Thoracic aorta (tissue), 2 donors: ENCODE results near the gene DYRK1B. TPM values are rescaled to one million over a fixed set of nuclear protein-coding genes. Genes with fewer than 3 reads are reported as not detected.
"Not testable (repeated sequence)": the region's sequence is repeated elsewhere in the genome, so short reads cannot be mapped to it uniquely, and the experiment has no call there.

Experiments
- ATAC-seq: fragments of 150-250 bp; one replicate; pipeline ENCODE4 v1.8.0; 2017; ENCODE audit warnings: low read depth; ENCODE audit not compliant: insufficient number of reproducible peaks, low FRiP score
- DNase-seq: peaks from one replicate; pipeline ENCODE4 v3.0.0-alpha.2; 2020; ENCODE audit warnings: low spot score
- H3K27ac ChIP-seq, 2 donors: fragments of 200-600 bp; sonication (generic); 1 replicate in 1 of 2; 2 replicates in 1 of 2; pipeline ENCODE4 v1.5.1; 2016; ENCODE audit warnings: mild to moderate bottlenecking in 2 of 2, moderate library complexity in 2 of 2
- H3K27me3 ChIP-seq: fragments of 200-600 bp; sonication (generic); replicated peaks from 2 replicates; pipeline ENCODE4 v1.6.0; 2016; ENCODE audit warnings: mild to moderate bottlenecking; ENCODE audit not compliant: insufficient read depth
- H3K36me3 ChIP-seq: fragments of 200-600 bp; sonication (generic); one replicate; pipeline ENCODE4 v1.5.1; 2016
- H3K4me1 ChIP-seq, 2 donors: fragments of 200-600 bp; sonication (generic); 1 replicate in 1 of 2; 2 replicates in 1 of 2; pipeline versions ENCODE4 v1.5.1 to v1.6.0; 2016; ENCODE audit warnings: low read depth in 2 of 2, mild to moderate bottlenecking in 1 of 2; ENCODE audit not compliant: control insufficient read depth in 1 of 2
- H3K4me3 ChIP-seq: fragments of 200-600 bp; sonication (generic); 2 replicates; pipeline ENCODE4 v1.5.1; 2016; ENCODE audit warnings: mild to moderate bottlenecking
- H3K9me3 ChIP-seq: fragments of 200-600 bp; sonication (generic); 2 replicates; pipeline ENCODE4 v1.5.1; 2016
- total RNA-seq, 2 donors: library from RNA; depleted of rRNA; stranded (reverse); fragments of >200 nt; gene quantifications; one replicate each; pipeline versions ENCODE4 v1.1.0 to v1.2.3, GENCODE V29; 2016
- TF ChIP-seq, protein P1 (sequence below): fragments of 200-600 bp; sonication (generic); IDR thresholded peaks from one replicate; pipeline ENCODE4 v1.5.1; 2019; ENCODE audit warnings: antibody characterized with exemption

DYRK1B gene
- total RNA-seq, 2 donors from 2014 or later, result 8.9 to 10.2 TPM

DNA sequence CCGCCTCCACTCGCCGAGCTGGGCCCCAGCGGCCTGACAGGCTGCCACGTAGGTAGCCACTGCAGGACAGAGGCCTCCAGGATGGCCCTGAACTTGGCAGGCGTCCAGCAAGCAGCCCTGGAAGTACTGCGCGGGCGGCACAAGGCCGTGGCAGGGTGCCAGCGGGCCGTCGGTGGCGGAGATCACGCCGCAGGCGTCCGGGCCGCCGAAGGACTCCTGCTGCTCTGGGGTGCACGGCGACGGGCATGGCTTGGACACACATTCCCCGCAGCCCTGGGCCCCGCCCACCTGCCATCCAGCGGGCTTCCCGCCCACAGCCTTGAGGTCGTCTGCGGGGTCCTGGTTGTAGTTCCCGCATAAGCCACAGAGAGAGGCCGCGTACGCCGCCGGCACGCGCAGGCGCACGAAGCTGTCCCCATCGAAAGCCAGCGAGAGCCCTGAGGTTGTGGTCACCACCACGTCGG lies 41.5 kb upstream of the DYRK1B start:
- not testable (repeated sequence) for H3K4me3 ChIP-seq, H3K4me1 ChIP-seq, DNase-seq, H3K9me3 ChIP-seq, ATAC-seq, H3K36me3 ChIP-seq, H3K27ac ChIP-seq, H3K27me3 ChIP-seq

GRCh38 chr19:39874404-39874803 lies 40.4 kb upstream of the DYRK1B start:
- Histone ChIP-seq H3K4me1 (no peaks in the 10 kb centered on the region), H3K4me3 (no peak overlapping the region), H3K27me3 (no peaks in the 10 kb centered on the region), H3K9me3 (no peaks in the 10 kb centered on the region), H3K27ac (no peak overlapping the region), H3K36me3 (no peaks in the 10 kb centered on the region)
- TF ChIP-seq, protein P1, sequence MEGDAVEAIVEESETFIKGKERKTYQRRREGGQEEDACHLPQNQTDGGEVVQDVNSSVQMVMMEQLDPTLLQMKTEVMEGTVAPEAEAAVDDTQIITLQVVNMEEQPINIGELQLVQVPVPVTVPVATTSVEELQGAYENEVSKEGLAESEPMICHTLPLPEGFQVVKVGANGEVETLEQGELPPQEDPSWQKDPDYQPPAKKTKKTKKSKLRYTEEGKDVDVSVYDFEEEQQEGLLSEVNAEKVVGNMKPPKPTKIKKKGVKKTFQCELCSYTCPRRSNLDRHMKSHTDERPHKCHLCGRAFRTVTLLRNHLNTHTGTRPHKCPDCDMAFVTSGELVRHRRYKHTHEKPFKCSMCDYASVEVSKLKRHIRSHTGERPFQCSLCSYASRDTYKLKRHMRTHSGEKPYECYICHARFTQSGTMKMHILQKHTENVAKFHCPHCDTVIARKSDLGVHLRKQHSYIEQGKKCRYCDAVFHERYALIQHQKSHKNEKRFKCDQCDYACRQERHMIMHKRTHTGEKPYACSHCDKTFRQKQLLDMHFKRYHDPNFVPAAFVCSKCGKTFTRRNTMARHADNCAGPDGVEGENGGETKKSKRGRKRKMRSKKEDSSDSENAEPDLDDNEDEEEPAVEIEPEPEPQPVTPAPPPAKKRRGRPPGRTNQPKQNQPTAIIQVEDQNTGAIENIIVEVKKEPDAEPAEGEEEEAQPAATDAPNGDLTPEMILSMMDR, result no peak
- no peak for DNase-seq
- ATAC-seq, result no peak

DNA sequence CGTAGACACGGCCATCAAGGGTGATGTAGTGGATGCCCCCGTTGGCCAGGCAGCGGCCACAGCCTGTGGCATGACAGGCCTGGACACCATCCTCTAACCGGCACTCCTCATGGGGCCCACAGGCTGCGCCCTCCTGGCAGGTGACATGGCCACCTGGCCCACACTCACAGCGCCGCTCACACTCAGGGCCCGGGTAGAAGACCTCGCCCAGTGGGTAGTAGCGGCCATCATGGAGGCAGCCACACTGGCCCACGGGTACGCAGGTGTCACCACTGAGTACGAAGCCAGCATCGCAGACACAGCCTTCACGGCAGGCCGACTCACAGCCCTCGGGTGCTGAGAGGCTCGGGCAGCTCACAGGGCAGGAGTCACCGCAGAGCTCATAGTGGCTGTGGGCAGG lies 39.4 kb upstream of the DYRK1B start:
- ATAC-seq, result no peak

GRCh38 chr19:39871886-39872866 lies 38.2 kb upstream of the DYRK1B start:
- DNase-seq (no peak), ATAC-seq (no peak)
- H3K4me3 ChIP-seq, result no peak overlapping the region
- H3K9me3 ChIP-seq, result no peaks in the 10 kb centered on the region
- no peaks in the 10 kb centered on the region for H3K27me3 ChIP-seq
- H3K4me1 ChIP-seq, result no peaks in the 10 kb centered on the region
- H3K27ac ChIP-seq, result no peak overlapping the region
- no peaks in the 10 kb centered on the region for H3K36me3 ChIP-seq
- TF ChIP-seq, protein P1, result no peak

More for the DNA sequence above, 39.4 kb upstream of the DYRK1B start:
- DNase-seq, result no peak
- Histone ChIP-seq H3K27ac (no peak overlapping the region), H3K36me3 (no peaks in the 10 kb centered on the region), H3K9me3 (no peaks in the 10 kb centered on the region), H3K27me3 (no peaks in the 10 kb centered on the region), H3K4me1 (no peaks in the 10 kb centered on the region), H3K4me3 (no peak overlapping the region)
- TF ChIP-seq, protein P1, result no peak

GRCh38 chr19:39871362-39871761 lies 37.4 kb upstream of the DYRK1B start:
- H3K4me3 ChIP-seq, result no peak overlapping the region
- H3K27me3 ChIP-seq, result no peaks in the 10 kb centered on the region
- no peaks in the 10 kb centered on the region for H3K9me3 ChIP-seq
- H3K36me3 ChIP-seq, result no peaks in the 10 kb centered on the region
- DNase-seq (no peak), ATAC-seq (no peak)
- TF ChIP-seq, protein P1, result no peak
- no peaks in the 10 kb centered on the region for H3K4me1 ChIP-seq
- no peak overlapping the region for H3K27ac ChIP-seq
